Osteocyte (in vitro differentiated cells): ENCODE measurements around the gene TTLL11. TPM values are rescaled to one million over a fixed set of nuclear protein-coding genes. Genes with fewer than 3 reads are reported as not detected.
A peak's percentile ranks its signal among the peaks of the same experiment; 100 is the strongest.

Experiments used
- DNase-seq: peaks from one replicate; pipeline ENCODE4 v3.0.0; 2021; ENCODE audit warnings: mixed read lengths; ENCODE audit not compliant: unreplicated experiment; ENCODE audit errors: extremely low spot score
- H3K27ac Mint-ChIP-seq: one replicate; pipeline ENCODE4 v1.8.0; 2021; ENCODE audit warnings: mild to moderate bottlenecking, mixed read lengths; ENCODE audit not compliant: unreplicated experiment
- H3K27me3 Mint-ChIP-seq: one replicate; pipeline ENCODE4 v1.8.0; 2021; ENCODE audit warnings: mixed read lengths; ENCODE audit not compliant: unreplicated experiment
- H3K36me3 Mint-ChIP-seq: one replicate; pipeline ENCODE4 v1.8.0; 2021; ENCODE audit warnings: mixed read lengths; ENCODE audit not compliant: unreplicated experiment
- H3K4me1 Mint-ChIP-seq: one replicate; pipeline ENCODE4 v1.8.0; 2021; ENCODE audit warnings: mixed read lengths; ENCODE audit not compliant: unreplicated experiment
- H3K4me3 Mint-ChIP-seq: one replicate; pipeline ENCODE4 v1.8.0; 2021; ENCODE audit warnings: mild to moderate bottlenecking, moderate library complexity, mixed read lengths; ENCODE audit not compliant: unreplicated experiment
- H3K9me3 Mint-ChIP-seq: one replicate; pipeline ENCODE4 v1.8.0; 2021; ENCODE audit warnings: mixed read lengths; ENCODE audit not compliant: unreplicated experiment
- CTCF ChIP-seq: fragments of 200-600 bp; sonication (generic); IDR thresholded peaks from 2 replicates; pipeline ENCODE4 v1.5.0; 2021; ENCODE audit warnings: antibody characterized with exemption, mild to moderate bottlenecking, moderate library complexity
- total RNA-seq: library from RNA; stranded (reverse); gene quantifications from 2 replicates; pipeline ENCODE4 v1.2.1, GENCODE V29; 2021

Gene TTLL11
- total RNA-seq, 1 donor from 2014 or later: 6.0 TPM

- H3K9me3 Mint-ChIP-seq: no peaks in the 10 kb centered on the region
- H3K4me1 Mint-ChIP-seq: peaks cover 18% of the 10 kb centered on the region
- H3K27me3 Mint-ChIP-seq: no peaks in the 10 kb centered on the region
- no peak overlapping the region for H3K27ac Mint-ChIP-seq
- TF ChIP-seq CTCF: no peak
- no peaks in the 10 kb centered on the region for H3K36me3 Mint-ChIP-seq
- no peak overlapping the region for H3K4me3 Mint-ChIP-seq
- peak; percentile 60 for DNase-seq
These were observed 234.3 kb downstream of the TTLL11 start for GRCh38 chr9:121858788-121859187.

GRCh38 chr9:121857928-121858327 lies 235.2 kb downstream of the TTLL11 start:
- H3K27me3 Mint-ChIP-seq: no peaks in the 10 kb centered on the region
- H3K27ac Mint-ChIP-seq: no peak overlapping the region
- DNase-seq: peak; percentile 56
- H3K4me3 Mint-ChIP-seq: no peak overlapping the region
- H3K9me3 Mint-ChIP-seq: no peaks in the 10 kb centered on the region
- TF ChIP-seq CTCF: no peak
- H3K36me3 Mint-ChIP-seq: no peaks in the 10 kb centered on the region
- H3K4me1 Mint-ChIP-seq: peaks cover 16% of the 10 kb centered on the region

GRCh38 chr9:121855476-121855875 lies 237.6 kb downstream of the TTLL11 start:
- H3K4me1 Mint-ChIP-seq: peaks cover 4% of the 10 kb centered on the region
- H3K4me3 Mint-ChIP-seq: no peak overlapping the region
- no peaks in the 10 kb centered on the region for H3K9me3 Mint-ChIP-seq
- TF ChIP-seq CTCF: no peak
- DNase-seq: peak; percentile 48
- H3K36me3 Mint-ChIP-seq: no peaks in the 10 kb centered on the region
- H3K27me3 Mint-ChIP-seq: no peaks in the 10 kb centered on the region
- H3K27ac Mint-ChIP-seq: no peak overlapping the region

GRCh38 chr9:121853617-121854395 lies 239.3 kb downstream of the TTLL11 start:
- H3K36me3 Mint-ChIP-seq: peaks cover 5% of the 10 kb centered on the region
- DNase-seq: peak; percentile 60
- H3K9me3 Mint-ChIP-seq: peaks cover 8% of the 10 kb centered on the region
- no peaks in the 10 kb centered on the region for H3K27me3 Mint-ChIP-seq
- no peak for TF ChIP-seq CTCF
- H3K4me3 Mint-ChIP-seq: no peak overlapping the region
- H3K27ac Mint-ChIP-seq: no peak overlapping the region
- no peaks in the 10 kb centered on the region for H3K4me1 Mint-ChIP-seq

- TF ChIP-seq CTCF: no peak
- no peak overlapping the region for H3K27ac Mint-ChIP-seq
- peak; percentile 72 for DNase-seq
- no peaks in the 10 kb centered on the region for H3K4me1 Mint-ChIP-seq
- peaks cover 7% of the 10 kb centered on the region for H3K36me3 Mint-ChIP-seq
- H3K27me3 Mint-ChIP-seq: no peaks in the 10 kb centered on the region
- H3K9me3 Mint-ChIP-seq: peaks cover 11% of the 10 kb centered on the region
- H3K4me3 Mint-ChIP-seq: no peak overlapping the region
These were observed 240.2 kb downstream of the TTLL11 start for GRCh38 chr9:121852651-121853616.
